ENCODE data around the gene ITGAD.

The ITGAD gene

DNA sequence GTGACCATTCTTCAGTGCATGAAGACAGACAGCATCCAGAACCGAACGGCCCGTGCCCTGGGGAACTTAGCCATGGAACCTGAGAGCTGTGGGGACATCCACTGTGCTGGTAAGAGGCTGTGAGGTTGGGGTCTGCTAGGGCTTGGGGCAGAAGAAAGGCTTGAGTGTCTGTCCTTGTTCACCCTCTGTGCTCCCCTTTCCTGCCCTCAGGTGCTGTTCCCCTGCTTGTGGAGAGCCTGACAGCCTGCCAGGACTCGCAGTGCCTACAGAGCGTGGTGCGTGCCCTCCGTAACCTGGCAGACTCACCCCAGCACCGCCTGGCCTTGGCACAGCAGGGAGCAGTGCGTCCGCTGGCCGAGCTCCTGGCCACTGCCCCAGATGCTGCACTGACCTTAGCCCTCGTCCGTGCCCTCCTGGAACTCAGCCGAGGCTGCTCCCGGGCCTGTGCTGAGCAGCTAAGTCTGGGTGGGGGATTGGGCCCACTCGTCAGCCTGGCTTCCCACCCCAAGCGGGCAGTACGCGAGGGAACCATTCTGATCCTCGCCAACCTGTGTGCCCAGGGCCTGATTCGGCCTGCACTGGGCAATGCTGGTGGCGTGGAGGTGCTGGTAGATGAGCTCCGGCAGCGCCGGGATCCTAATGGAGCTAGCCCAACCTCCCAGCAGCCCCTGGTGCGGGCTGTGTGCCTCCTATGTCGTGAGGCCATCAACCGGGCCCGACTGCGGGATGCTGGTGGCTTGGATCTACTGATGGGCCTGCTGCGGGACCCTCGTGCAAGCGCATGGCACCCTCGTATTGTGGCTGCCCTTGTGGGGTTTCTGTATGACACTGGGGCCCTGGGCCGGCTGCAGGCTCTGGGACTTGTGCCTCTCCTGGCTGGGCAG lies 69.0 kb downstream of the ITGAD start:
- no peak for DNase-seq

DNA sequence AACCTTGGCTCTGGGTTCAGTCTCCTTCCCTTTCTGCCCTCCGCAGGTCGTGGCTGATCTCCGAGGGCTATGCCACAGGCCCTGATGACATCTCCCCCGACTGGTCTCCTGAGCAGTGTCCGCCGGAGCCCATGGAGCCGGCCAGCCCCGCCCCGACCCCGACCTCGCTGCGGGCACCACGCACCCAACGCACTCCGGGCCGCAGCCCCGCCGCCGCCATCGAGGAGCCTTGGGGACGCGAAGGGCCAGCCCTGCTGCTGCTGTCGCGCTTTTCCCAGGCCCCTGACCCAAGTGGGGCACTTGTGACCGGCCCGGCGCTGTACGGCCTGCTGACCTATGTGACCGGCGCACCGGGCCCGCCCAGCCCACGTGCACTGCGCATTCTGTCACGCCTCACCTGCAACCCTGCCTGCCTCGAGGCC lies 71.2 kb downstream of the ITGAD start:
- no peak for DNase-seq

GRCh38 chr16:31464781-31465260 lies 71.7 kb downstream of the ITGAD start:
- DNase-seq = no peak

GRCh38 chr16:31465788-31466370 lies 72.7 kb downstream of the ITGAD start:
- no peak for DNase-seq

DNA sequence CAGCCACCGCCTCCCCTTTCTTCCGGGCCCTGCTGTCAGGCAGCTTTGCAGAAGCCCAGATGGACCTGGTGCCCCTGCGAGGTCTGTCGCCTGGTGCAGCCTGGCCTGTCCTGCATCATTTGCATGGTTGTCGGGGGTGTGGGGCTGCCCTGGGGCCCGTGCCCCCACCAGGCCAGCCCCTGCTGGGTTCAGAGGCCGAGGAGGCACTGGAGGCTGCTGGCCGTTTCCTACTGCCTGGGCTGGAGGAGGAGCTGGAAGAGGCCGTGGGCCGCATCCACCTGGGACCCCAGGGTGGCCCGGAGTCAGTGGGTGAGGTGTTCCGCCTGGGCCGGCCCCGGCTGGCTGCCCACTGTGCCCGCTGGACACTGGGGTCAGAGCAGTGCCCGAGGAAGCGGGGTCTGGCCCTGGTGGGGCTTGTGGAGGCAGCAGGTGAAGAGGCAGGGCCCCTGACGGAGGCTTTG lies 73.3 kb downstream of the ITGAD start:
- no peak for DNase-seq

GRCh38 chr16:31467151-31467773 lies 74.1 kb downstream of the ITGAD start:
- DNase-seq = no peak

GRCh38 chr16:31467858-31468257 lies 74.7 kb downstream of the ITGAD start:
- no peak for DNase-seq

DNA sequence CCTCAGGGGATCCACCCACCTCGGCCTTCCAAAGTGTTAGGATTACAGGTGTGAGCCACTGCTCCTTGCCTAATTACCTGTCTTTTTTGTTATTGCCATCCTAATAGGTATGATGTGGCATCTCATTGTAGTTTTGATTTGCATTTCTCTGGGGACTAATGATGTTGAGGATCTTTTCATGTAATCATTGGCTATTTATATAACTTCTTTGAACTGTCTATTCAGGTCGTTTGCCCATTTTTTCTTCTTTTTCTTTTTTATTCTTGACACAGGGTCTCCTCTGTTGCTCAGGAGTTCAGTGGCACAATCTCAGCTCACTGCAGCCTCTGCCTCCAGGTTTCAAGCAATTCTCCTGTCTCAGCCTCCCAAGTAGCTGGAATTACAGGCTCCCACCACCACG lies 77.5 kb downstream of the ITGAD start:
- no peak for DNase-seq

GRCh38 chr16:31471241-31471874 lies 78.2 kb downstream of the ITGAD start:
- no peak for DNase-seq

DNA sequence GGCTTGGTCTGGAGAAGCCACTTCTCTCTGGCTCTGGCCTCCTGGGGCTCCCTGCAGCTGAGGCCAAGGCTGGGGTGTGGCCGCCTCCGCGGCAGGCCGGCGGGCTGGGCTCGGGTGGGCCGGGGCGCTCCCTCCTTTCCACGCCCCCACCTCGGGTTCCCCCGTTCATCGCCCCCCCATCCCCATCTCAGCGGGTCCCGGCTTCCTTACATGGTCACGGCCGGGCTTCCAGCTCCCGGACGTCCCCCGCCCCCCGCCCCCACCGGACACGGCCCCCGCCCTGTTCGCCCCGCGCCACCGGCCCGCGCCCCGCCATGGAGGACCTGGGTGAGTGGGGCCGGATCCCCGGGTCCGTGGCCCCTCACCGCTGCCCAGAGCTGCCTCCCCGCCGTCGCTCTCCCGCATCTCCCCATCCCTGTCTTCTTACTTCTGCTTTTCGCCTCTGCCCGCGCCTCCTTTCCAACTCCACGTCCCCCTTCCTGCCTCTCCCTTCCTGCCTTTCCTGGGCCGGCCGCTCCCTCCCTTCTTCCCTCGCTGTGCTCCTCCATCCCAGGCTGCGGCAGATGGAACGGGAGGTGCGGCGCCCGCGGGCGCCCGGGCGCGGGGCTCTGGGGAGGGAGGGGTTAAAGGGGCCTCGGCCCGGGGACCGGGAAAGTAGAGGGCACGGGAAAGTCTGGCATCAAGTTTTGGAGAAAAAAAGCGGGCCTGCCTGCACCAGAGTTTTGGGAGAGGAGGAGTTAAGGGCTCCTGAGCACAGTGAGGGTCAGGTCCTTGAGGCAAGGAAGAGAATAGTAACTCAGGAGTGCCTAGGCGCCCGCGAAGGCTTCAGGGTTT lies 79.0 kb downstream of the ITGAD start, which contains the start of gene TGFB1I1:
Gene TGFB1I1, plus strand, starts transcription at position 278 of the 834 bp plus-strand sequence. Its CDS starts 37 bp downstream, at position 315.
- no peak for DNase-seq

DNA sequence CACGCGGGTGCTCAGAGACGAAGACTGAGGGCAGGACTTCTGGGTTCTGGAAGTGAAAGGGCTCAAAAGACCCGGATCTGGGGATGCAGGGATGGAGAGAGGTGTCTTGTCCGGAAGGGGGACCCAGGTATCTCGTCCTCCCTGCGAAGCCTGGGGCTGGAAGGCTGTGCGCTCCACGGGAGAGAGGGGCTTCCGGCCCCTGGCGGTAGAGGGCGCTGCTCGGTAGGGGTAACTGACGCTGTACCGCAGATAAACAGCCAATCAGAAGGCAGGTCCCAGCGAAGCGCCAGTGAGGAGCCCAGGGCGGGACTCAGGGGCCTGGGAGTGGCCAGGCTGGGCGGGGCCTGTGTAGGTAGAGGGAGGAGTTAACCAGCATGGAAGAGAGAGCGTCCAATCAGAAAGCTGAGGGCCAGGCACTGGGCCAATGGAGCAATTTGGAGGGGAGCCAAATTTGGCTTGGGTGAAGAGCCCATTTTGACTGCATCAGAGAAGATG lies 79.6 kb downstream of the ITGAD start:
- no peak for DNase-seq

- no peak for DNase-seq
Measured at GRCh38 chr16:31473264-31473984, 80.3 kb downstream of the ITGAD start.

- no peak for DNase-seq
Measured at GRCh38 chr16:31474173-31474714, 81.1 kb downstream of the ITGAD start.

- no peak for DNase-seq
Measured at GRCh38 chr16:31474773-31475738, 81.9 kb downstream of the ITGAD start.

- DNase-seq = no peak
Measured at GRCh38 chr16:31475946-31476302, 82.8 kb downstream of the ITGAD start.

Measured in activated CD4-positive, alpha-beta T cell treated with anti-CD3 and anti-CD28 coated beads, Interleukin-2, amount 50 U/mL, for 4 hours (primary cell).